ENCODE data around the gene RAB11FIP3. TPM values are rescaled to one million over a fixed set of nuclear protein-coding genes. Genes with fewer than 3 reads are reported as not detected.

Gene RAB11FIP3
- polyA plus RNA-seq, 1 experiment = 13.3 TPM

GRCh38 chr16:515939-516226, 90.4 kb downstream of the RAB11FIP3 start:
- Histone ChIP-seq H3K4me3 (ENCODE audit: low read depth, low read length) (no peak overlapping the region), H3K27me3 (ENCODE audit: control insufficient read depth, insufficient read depth, low read length) (no peaks in the 10 kb centered on the region), H3K36me3 (ENCODE audit: control insufficient read depth, insufficient read depth, low read length) (peaks cover 28% of the 10 kb centered on the region)
- CTCF ChIA-PET = interaction anchor here (0.9 kb wide), 1 partner anchor 114 kb away, joined by 3 read pairs; the partner anchor contains the start of gene DECR2
- no peak for DNase-seq (ENCODE audit: low read depth)
- POLR2A ChIA-PET = no interaction called here
- no peak for TF ChIP-seq CTCF (IDR thresholded peaks at IDR 0.05; ENCODE audit: insufficient read depth, low read depth, low read length)

GRCh38 chr16:516301-516700, 90.9 kb downstream of the RAB11FIP3 start:
- TF ChIP-seq CTCF (IDR thresholded peaks at IDR 0.05; ENCODE audit: insufficient read depth, low read depth, low read length) = no peak
- POLR2A ChIA-PET = no interaction called here
- CTCF ChIA-PET = interaction anchor here (0.9 kb wide), 1 partner anchor 115 kb away, joined by 3 read pairs; the partner anchor contains the start of gene DECR2

GRCh38 chr16:518858-519257, 93.4 kb downstream of the RAB11FIP3 start:
- Histone ChIP-seq H3K36me3 (ENCODE audit: control insufficient read depth, insufficient read depth, low read length) (peaks cover 32% of the 10 kb centered on the region), H3K4me3 (ENCODE audit: low read depth, low read length) (no peak overlapping the region), H3K27me3 (ENCODE audit: control insufficient read depth, insufficient read depth, low read length) (no peaks in the 10 kb centered on the region)
- no peak for DNase-seq (ENCODE audit: low read depth)
- POLR2A ChIA-PET = interaction anchor here (0.6 kb wide), 1 partner anchor 255 kb away, joined by 3 read pairs; no protein-coding TSS in a partner anchor
- no peak for TF ChIP-seq CTCF (IDR thresholded peaks at IDR 0.05; ENCODE audit: insufficient read depth, low read depth, low read length)
- CTCF ChIA-PET = no interaction called here

More at GRCh38 chr16:516301-516700, 90.9 kb downstream of the RAB11FIP3 start:
- H3K4me3 ChIP-seq (ENCODE audit: low read depth, low read length) = no peak overlapping the region
- H3K36me3 ChIP-seq (ENCODE audit: control insufficient read depth, insufficient read depth, low read length) = peaks cover 30% of the 10 kb centered on the region
- no peaks in the 10 kb centered on the region for H3K27me3 ChIP-seq (ENCODE audit: control insufficient read depth, insufficient read depth, low read length)
- no peak for DNase-seq (ENCODE audit: low read depth)

- CTCF ChIA-PET = interaction anchor here (0.9 kb wide), 1 partner anchor 18 kb away, joined by 4 read pairs; no protein-coding TSS in a partner anchor
Observed at GRCh38 chr16:519425-519824, 94.0 kb downstream of the RAB11FIP3 start.

More at GRCh38 chr16:519425-519824, 94.0 kb downstream of the RAB11FIP3 start:
- peaks cover 32% of the 10 kb centered on the region for H3K36me3 ChIP-seq (ENCODE audit: control insufficient read depth, insufficient read depth, low read length)
- no peaks in the 10 kb centered on the region for H3K27me3 ChIP-seq (ENCODE audit: control insufficient read depth, insufficient read depth, low read length)
- H3K4me3 ChIP-seq (ENCODE audit: low read depth, low read length) = no peak overlapping the region
- DNase-seq (ENCODE audit: low read depth) = no peak
- POLR2A ChIA-PET = no interaction called here
- TF ChIP-seq CTCF (IDR thresholded peaks at IDR 0.05; ENCODE audit: insufficient read depth, low read depth, low read length) = no peak
